D721Med (cell line): ENCODE results near the gene HDDC2.

ENCODE experiments used
- DNase-seq: peaks from one replicate; pipeline ENCODE4 v3.0.0; 2011; ENCODE audit warnings: low spot score; ENCODE audit not compliant: insufficient read length
- FAIRE-seq: peaks from 2 replicates; lab custom pipeline; 2011; peaks lifted over from hg19 to GRCh38; lab: Jason Lieb, UNC
- CTCF ChIP-seq: IDR thresholded peaks from 2 replicates; pipeline ENCODE4 v1.5.1; 2012; ENCODE audit warnings: mild to moderate bottlenecking, control low read depth; ENCODE audit not compliant: insufficient read depth; ENCODE audit errors: missing control alignments

The HDDC2 gene

GRCh38 chr6:125254321-125254720 is 47.4 kb downstream of the HDDC2 start:
- FAIRE-seq (peak; percentile 81), DNase-seq (no peak)
- no peak for TF ChIP-seq CTCF

- no peak for DNase-seq
- no peak for TF ChIP-seq CTCF
- no peak for FAIRE-seq
Measured at GRCh38 chr6:125253881-125254280, 47.9 kb downstream of the HDDC2 start.

- no peak for FAIRE-seq
- TF ChIP-seq CTCF = no peak
- DNase-seq = no peak
Measured at GRCh38 chr6:125252891-125253290, 48.9 kb downstream of the HDDC2 start.

- TF ChIP-seq CTCF = no peak
- FAIRE-seq = no peak
- no peak for DNase-seq
Measured at GRCh38 chr6:125251516-125252220, 50.1 kb downstream of the HDDC2 start.

GRCh38 chr6:125250511-125250910 is 51.3 kb downstream of the HDDC2 start:
- no peak for TF ChIP-seq CTCF
- FAIRE-seq (no peak), DNase-seq (no peak)

GRCh38 chr6:125248136-125248535 is 53.6 kb downstream of the HDDC2 start:
- TF ChIP-seq CTCF = no peak
- no peak for FAIRE-seq
- no peak for DNase-seq

DNA sequence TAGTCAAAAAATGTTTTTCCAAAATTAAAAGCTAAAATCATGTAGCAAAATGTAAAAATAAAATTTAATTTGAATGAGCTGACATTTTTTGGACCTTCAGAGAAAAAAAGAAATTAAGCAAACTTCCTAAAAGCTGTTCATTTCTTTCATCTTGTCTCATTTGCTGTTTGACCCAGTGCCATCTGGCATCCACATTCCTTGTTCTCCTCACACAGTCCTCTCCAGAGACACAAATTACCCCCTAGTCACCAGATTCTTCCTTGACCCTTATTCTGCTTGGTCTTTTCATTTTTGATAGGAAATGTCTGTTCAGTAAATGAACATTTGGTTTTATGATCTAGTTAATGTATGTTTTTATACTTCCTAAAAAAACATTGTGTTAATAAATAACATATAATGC is 55.2 kb downstream of the HDDC2 start:
- TF ChIP-seq CTCF = no peak
- FAIRE-seq = no peak
- DNase-seq = no peak
